ENCODE data around the gene CACNA1S.

DNA sequence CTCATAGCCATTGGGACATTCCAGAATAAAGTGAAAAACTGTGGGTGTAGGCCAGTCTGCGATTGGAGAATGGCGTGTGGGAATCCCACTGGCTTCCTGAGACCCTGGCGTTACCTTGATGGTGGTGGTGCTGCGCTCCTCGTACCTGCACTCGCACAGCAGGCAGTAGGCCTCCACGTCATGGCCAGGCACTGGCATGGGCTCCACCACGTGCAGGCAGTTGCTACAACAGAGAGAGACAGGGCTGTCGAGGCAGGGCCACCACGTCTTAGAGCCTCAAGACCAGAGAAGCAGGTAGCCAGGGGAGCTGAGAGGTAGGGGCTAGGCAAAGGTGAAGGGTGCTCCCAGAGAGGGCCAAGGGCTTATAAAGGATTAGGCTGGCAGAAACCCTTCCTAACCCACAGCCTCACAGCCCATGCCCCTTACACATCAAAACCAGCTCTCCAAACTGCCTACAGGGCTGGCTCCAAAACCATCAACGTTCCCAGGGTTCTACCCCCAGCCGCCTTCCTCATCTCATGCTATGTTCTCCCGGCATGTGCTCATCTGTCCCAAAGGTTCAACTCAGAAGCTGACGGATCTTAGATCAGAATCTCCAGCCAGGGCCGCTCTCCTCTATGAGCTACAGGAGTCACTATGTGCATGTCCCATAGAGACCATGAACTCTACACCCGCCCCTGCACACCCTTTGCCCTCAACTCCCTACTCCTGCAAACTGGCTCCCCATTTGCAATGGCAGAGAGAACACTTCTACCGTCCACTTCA is 34.6 kb upstream of the CACNA1S start:
- TF ChIP-seq, protein P1, sequence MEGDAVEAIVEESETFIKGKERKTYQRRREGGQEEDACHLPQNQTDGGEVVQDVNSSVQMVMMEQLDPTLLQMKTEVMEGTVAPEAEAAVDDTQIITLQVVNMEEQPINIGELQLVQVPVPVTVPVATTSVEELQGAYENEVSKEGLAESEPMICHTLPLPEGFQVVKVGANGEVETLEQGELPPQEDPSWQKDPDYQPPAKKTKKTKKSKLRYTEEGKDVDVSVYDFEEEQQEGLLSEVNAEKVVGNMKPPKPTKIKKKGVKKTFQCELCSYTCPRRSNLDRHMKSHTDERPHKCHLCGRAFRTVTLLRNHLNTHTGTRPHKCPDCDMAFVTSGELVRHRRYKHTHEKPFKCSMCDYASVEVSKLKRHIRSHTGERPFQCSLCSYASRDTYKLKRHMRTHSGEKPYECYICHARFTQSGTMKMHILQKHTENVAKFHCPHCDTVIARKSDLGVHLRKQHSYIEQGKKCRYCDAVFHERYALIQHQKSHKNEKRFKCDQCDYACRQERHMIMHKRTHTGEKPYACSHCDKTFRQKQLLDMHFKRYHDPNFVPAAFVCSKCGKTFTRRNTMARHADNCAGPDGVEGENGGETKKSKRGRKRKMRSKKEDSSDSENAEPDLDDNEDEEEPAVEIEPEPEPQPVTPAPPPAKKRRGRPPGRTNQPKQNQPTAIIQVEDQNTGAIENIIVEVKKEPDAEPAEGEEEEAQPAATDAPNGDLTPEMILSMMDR (IDR thresholded peaks at IDR 0.05): no peak
- TF ChIP-seq POLR2A (IDR thresholded peaks at IDR 0.05): no peak

All from sigmoid colon (tissue), 3 donors.